Osteoblast (primary cell): ENCODE measurements around the gene METTL2A. TPM values are rescaled to one million over a fixed set of nuclear protein-coding genes. Genes with fewer than 3 reads are reported as not detected.
A peak's percentile ranks its signal among the peaks of the same experiment; 100 is the strongest.
"Not testable (repeated sequence)": the region's sequence is repeated elsewhere in the genome, so short reads cannot be mapped to it uniquely, and the experiment has no call there.

Experiments
- DNase-seq: peaks from one replicate; pipeline ENCODE4 v3.0.0; 2011; ENCODE audit warnings: low spot score, mixed read lengths; ENCODE audit not compliant: insufficient read length; ENCODE audit errors: missing footprints
- H2AFZ ChIP-seq: 2 replicates; pipeline ENCODE4 v1.6.0; 2011; ENCODE audit warnings: mild to moderate bottlenecking, low read length
- H3K27ac ChIP-seq: 2 replicates; pipeline ENCODE4 v1.5.1; 2011; ENCODE audit warnings: mild to moderate bottlenecking, low read depth, low read length, moderate library complexity
- H3K27me3 ChIP-seq: 2 replicates; pipeline ENCODE4 v1.6.0; 2012; ENCODE audit warnings: mild to moderate bottlenecking, control low read depth, inconsistent platforms, low read length, moderate library complexity; ENCODE audit not compliant: insufficient read depth
- H3K36me3 ChIP-seq: 2 replicates; pipeline ENCODE4 v1.5.1; 2011; ENCODE audit warnings: mild to moderate bottlenecking, low read length, control low read depth, moderate library complexity; ENCODE audit not compliant: insufficient read depth
- H3K4me1 ChIP-seq: 2 replicates; pipeline ENCODE4 v1.5.1; 2011; ENCODE audit warnings: mild to moderate bottlenecking, low read length, control low read depth, moderate library complexity; ENCODE audit not compliant: insufficient read depth
- H3K4me2 ChIP-seq: 2 replicates; pipeline ENCODE4 v1.6.0; 2011; ENCODE audit warnings: mild to moderate bottlenecking, low read length; ENCODE audit not compliant: insufficient read depth
- H3K4me3 ChIP-seq: fragments of 200-600 bp; sonication (generic); 3 replicates; pipeline ENCODE4 v1.5.1; 2012; ENCODE audit warnings: mild to moderate bottlenecking, low read length, inconsistent platforms; ENCODE audit not compliant: insufficient read depth
- H3K79me2 ChIP-seq: 2 replicates; pipeline ENCODE4 v1.6.0; 2012; ENCODE audit warnings: mild to moderate bottlenecking, low read length, control low read depth, inconsistent platforms; ENCODE audit not compliant: insufficient read depth
- H3K9me3 ChIP-seq: 2 replicates; pipeline ENCODE4 v1.5.1; 2011; ENCODE audit warnings: low read depth, low read length, control low read depth
- H4K20me1 ChIP-seq: 2 replicates; pipeline ENCODE4 v1.6.0; 2012; ENCODE audit warnings: mild to moderate bottlenecking, low read length, control low read depth; ENCODE audit not compliant: insufficient read depth
- CTCF ChIP-seq: IDR thresholded peaks from 2 replicates; pipeline ENCODE4 v1.5.1; 2011; ENCODE audit warnings: mild to moderate bottlenecking, low read depth, low read length, moderate library complexity; ENCODE audit errors: extremely low read depth
- total RNA-seq: library from RNA; depleted of rRNA; stranded (reverse); fragments of >200 nt; gene quantifications from 2 replicates; pipeline ENCODE4 v1.2.3, GENCODE V29; 2012

The METTL2A gene
- 20.9 and 24.6 TPM in 2 replicates for total RNA-seq

- H4K20me1 ChIP-seq, H3K27me3 ChIP-seq, H3K36me3 ChIP-seq, H3K9me3 ChIP-seq: not testable (repeated sequence)
- Histone ChIP-seq H3K4me2 (peak within 1 kb of the TSS; percentile 90), H3K4me3 (peak within 1 kb of the TSS; percentile 84), H2AFZ (peak within 1 kb of the TSS; percentile 94), H3K27ac (peak within 1 kb of the TSS; percentile 51), H3K4me1 (peaks cover 10% of the 10 kb centered on the region), H3K79me2 (peaks cover 19% of the 10 kb centered on the region)
- TF ChIP-seq CTCF = peak; percentile 15
- DNase-seq = peak; percentile 39
These were observed at the start of gene METTL2A for GRCh38 chr17:62423647-62424461. Gene METTL2A, plus strand, starts transcription at chr17:62423897. Its CDS starts 6 bp downstream, at chr17:62423903.

- Histone ChIP-seq H3K27me3 (peaks cover 37% of the 10 kb centered on the region), H3K36me3 (no peaks in the 10 kb centered on the region)
These were observed 43.4 kb upstream of the METTL2A start, which contains the start of gene EFCAB3 for GRCh38 chr17:62380253-62380652. Gene EFCAB3, plus strand, starts transcription at chr17:62380553. Its CDS starts 2,427 bp downstream, at chr17:62382980.

GRCh38 chr17:62381561-62381960 is 42.1 kb upstream of the METTL2A start:
- Histone ChIP-seq H3K4me2 (no peak overlapping the region), H3K27ac (no peak overlapping the region), H3K4me3 (no peak overlapping the region), H3K27me3 (peaks cover 30% of the 10 kb centered on the region), H3K9me3 (no peaks in the 10 kb centered on the region), H3K4me1 (no peaks in the 10 kb centered on the region), H3K79me2 (no peaks in the 10 kb centered on the region), H2AFZ (no peak overlapping the region), H4K20me1 (no peaks in the 10 kb centered on the region), H3K36me3 (no peaks in the 10 kb centered on the region)
- no peak for DNase-seq
- TF ChIP-seq CTCF = no peak

More at GRCh38 chr17:62380253-62380652, 43.4 kb upstream of the METTL2A start, which contains the start of gene EFCAB3:
- no peak for DNase-seq
- Histone ChIP-seq H3K9me3 (no peaks in the 10 kb centered on the region), H3K79me2 (no peaks in the 10 kb centered on the region), H4K20me1 (no peaks in the 10 kb centered on the region), H3K4me3 (no peak within 1 kb of the TSS), H3K4me1 (no peaks in the 10 kb centered on the region), H3K27ac (no peak within 1 kb of the TSS), H2AFZ (no peak within 1 kb of the TSS), H3K4me2 (no peak within 1 kb of the TSS)
- TF ChIP-seq CTCF = no peak

GRCh38 chr17:62388856-62389255 is 34.8 kb upstream of the METTL2A start:
- H3K79me2 ChIP-seq = no peaks in the 10 kb centered on the region
- no peak overlapping the region for H3K27ac ChIP-seq
- no peak overlapping the region for H3K4me3 ChIP-seq
- no peaks in the 10 kb centered on the region for H3K9me3 ChIP-seq
- H4K20me1 ChIP-seq = no peaks in the 10 kb centered on the region
- no peak overlapping the region for H3K4me2 ChIP-seq
- H3K4me1 ChIP-seq = no peaks in the 10 kb centered on the region
- no peak overlapping the region for H2AFZ ChIP-seq
- no peaks in the 10 kb centered on the region for H3K36me3 ChIP-seq
- peaks cover 34% of the 10 kb centered on the region for H3K27me3 ChIP-seq
- no peak for TF ChIP-seq CTCF
- peak; percentile 74 for DNase-seq
